HG03159 (cell line): Measurements from ENCODE around the gene PLS1.
"Not testable (repeated sequence)": the region's sequence is repeated elsewhere in the genome, so short reads cannot be mapped to it uniquely, and the experiment has no call there.

ENCODE experiments used
- ATAC-seq: cut with Tn5 transposase; IDR thresholded peaks from one replicate; pipeline ENCODE4 v1.9.1; 2021; ENCODE audit warnings: mild to moderate bottlenecking, moderate library complexity; ENCODE audit not compliant: unreplicated experiment

The PLS1 gene

DNA sequence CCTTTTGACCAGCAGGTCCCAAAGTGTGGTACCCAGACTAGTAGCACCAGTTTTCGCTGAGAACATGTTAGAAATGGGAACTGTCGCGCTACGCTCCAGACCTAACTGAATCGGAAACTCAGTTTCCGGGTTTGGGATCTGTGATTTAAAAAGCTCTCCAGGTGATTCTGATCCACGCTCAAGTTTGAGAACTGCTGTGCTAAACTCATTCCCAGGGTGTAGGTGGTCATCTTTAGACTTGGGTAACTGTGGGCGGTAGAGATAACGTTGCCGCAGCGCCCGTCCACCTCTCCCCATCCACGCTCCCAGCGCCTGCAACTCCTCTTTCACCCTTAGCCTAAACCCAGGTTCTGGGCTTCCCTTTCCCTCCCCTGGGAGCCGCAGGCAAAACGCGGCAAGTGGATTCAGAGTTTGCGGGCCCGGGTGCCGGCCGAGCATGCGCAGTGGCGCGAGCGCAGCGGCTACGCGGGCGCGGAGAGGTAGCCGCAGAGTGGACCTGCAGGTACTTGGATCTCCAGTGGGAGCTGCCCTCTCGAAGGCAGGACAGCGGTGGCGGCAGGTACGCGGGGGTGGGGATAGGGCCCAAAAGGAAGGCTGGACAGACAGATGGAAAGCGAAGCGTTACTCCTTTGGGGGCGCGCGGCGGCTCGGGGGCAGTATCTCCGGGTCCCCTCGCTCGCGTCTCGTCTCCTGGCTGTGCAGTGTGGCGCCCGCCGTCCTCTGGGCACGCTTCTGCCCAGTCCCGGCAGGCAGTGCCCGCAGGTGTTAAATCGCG is at the start of gene PLS1:
Gene PLS1 (plus strand): TSS at position 443 of the 775 bp plus-strand sequence. CDS start 67,845 bp downstream, outside the sequence.
- ATAC-seq: peak; percentile 86

DNA sequence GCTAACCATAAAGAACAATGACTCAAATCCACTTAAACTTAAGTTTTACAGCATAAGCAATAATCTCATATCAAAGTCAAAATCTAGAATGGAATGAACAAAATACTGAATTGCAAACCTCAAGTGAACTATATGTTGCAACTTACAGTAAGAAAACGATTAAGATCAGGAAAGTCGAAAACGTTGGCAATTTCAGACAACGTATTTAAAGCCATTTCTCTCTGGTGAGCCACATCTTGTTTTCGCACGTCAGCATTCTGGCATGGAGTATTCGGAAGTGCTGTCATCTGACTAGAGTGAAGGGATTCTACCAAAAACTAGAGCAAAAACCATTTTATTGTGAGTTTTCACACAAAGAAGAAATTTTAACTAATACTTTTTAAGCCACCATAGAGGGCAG is 46.2 kb upstream of the PLS1 start:
- no peak for ATAC-seq

DNA sequence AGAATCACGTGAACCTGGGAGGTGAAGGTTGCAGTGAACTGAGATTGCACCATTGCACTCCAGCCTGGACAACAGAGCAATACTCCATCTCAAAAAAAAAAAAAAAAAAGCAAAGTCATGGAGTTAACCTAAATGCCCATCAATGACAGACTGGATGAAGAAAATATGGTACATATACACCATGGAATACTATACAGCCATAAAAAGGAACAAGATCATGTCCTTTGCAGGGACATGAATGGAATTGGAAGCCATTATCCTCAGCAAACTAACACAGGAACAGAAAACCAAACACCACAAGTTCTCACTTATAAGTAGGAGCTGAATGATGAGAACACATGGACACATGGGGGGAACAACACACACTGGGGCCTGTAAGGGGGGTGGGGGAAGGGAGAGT is 43.6 kb upstream of the PLS1 start:
- not testable (repeated sequence) for ATAC-seq

- ATAC-seq: no peak
These were observed 42.5 kb upstream of the PLS1 start for GRCh38 chr3:142553741-142554140.

DNA sequence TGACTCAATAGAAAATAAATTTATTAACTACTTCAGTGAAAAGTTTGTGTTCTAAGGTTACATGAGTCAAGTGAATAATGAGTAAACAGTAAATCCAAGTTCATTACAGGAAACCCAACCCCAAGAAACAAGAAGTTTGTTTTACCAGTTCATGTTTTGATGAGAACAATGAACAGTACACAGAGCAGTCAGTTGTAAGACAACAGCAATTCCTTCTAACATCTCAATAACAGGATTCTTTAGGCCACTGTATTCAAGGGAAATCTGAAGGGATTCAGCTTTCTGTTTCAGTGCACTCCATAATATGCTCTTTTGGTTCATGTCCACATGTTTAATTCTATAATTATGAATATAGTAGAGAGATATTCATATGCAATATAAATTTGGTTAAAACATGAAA is 36.1 kb upstream of the PLS1 start:
- ATAC-seq: no peak

DNA sequence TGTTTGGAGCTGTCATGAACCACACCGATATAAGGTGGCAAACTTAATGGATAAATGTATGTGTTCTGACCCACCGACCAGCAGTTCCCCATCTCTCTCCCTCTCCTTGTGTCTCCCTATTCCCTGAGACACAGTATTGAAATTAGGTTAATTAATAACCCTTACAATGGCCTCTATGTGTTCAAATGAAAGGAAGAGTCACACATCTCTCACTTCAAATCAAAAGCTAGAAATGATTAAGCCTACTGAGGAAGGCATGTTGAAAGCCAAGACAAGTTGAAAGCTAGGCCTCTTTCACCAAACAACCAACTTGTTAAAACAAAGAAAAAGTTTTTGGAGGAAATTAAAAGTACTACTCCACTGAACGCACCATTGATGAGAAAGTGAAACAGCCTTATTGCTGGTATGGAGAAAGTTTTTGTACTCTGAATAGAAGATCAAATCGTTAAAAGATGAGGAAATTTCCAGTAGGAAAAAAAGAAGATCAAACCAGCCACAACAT is 32.6 kb upstream of the PLS1 start:
- no peak for ATAC-seq

GRCh38 chr3:142566096-142566495 is 30.1 kb upstream of the PLS1 start:
- ATAC-seq: no peak

DNA sequence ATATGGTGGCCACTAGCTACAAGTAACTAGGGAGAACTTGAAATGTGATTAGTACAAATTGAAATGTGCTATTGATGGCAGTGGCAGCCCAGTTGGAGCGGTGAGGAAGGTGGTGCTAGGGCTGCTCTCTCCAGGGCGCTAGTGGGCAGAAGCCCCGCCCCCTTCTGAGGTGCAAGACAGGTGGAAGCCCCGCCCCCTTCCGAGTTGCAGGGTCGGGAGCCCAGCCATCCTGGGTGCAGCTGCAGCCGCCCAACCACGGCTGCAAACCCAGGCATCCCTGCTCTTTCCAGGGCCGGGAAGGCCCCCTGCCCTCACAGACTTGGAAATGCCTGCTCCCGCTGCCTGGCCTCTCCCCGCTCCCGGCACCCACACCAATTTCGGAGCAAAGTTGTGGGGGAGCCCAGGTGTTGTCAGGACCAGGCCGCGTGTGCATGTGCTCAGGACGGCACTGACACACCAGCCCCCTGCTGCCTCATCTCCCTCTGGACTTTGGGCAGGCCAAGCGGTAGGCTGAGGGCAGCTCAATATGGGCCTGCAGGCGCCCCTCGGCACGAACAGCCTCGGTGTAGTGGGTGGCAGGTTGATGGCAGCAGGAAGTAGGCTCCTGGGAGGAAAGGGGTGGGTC is 27.7 kb upstream of the PLS1 start:
- no peak for ATAC-seq

GRCh38 chr3:142569422-142569821 is 26.8 kb upstream of the PLS1 start:
- ATAC-seq: not testable (repeated sequence)

- ATAC-seq: not testable (repeated sequence)
These were observed 22.0 kb upstream of the PLS1 start for GRCh38 chr3:142574223-142574622.

GRCh38 chr3:142574665-142575064 is 21.5 kb upstream of the PLS1 start:
- no peak for ATAC-seq

DNA sequence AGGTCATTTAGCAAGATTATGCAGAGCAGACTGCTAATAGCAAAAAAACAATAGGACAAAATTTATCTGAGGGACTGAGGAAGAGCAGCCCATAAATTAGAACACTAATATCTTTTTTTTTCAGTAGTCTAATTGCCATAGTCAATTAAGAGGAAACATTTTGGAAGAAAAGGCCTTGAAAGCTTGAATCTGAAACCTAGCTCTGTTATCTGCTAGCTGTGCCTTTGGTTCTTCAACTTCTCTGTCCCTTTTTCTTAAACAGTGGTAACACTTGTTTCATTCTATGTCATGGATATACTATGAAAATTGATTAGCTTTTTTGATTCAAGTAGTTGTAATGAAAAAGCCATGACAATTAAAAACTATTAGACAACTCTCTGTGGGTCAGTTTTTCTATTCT is 19.4 kb upstream of the PLS1 start:
- ATAC-seq: no peak

DNA sequence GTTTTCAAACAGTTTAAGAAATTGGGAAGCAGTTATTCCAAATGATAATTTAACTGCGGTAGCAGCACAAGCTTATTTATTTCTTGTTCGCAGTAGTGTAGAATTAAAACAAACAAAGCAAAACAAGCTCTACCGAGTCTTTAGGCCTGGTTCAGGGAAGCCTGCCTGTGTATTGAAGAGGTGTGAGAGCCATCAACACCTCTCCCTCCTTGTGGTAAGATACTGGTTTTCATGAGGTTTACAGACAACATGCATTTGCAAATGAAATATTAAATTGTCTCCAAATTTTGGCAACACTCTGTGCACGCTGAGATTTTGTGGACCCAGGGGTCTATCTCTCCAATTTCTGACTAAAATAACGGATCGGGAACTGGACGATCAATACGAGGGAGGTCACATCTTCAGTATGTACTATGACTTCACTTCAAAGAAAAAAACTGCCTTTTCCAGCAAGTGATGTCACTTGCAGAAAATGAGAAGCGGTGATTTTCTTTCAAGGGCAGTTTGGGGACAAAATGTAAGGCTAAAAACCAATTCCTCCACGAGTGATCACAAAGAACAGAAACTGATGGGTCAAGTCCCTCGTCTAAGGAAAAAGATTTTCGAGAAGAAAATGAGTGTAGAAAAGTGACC is 18.4 kb upstream of the PLS1 start:
- no peak for ATAC-seq

DNA sequence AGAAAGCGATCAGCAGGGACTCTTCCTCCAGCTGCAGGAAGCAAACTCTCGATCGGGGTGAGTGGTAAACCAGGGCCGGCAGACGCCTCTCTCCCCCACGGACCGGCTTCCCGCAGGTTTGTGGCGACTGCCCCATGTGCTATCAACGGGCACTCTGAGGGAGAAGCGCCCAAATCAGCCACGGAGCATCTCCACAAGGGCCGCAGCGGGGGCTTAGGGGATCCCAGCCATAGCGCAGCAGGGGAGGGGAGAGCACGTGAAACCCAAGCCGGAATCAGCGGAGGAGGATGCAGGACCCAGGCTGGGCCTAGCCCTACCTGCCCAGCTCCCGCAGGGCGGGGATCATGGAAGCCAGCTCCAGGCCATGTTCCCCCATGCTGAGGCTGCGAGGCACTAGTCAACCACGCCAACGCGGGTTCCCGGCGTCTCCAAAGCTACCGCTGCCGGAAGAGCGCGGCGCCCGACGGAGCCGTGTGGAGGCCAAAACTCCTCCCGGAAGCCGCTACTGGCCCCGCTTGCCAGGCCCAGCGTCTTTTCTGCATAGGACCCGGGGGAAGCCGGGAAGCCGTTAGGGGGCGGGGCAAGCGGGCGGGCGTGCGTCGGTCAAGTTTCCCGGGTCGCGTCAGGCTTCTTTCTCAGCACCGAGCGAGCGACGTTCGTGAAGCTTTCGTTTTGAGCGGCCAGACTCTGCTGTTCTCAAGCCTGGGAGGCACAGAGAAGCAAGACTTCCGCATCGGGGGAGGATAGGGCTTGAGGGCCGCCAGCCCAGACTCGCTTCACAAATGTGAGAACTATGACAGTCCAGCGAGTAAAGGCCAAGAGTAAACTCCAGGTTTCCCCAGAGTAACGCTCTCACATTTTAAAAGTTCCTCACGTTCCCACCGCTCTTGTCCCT is 17.6 kb upstream of the PLS1 start, which contains the start of gene ATR:
Gene ATR (minus strand): TSS at position 405 of the 895 bp plus-strand sequence. CDS start 29 bp downstream, at position 376.
- peak; percentile 94 for ATAC-seq

GRCh38 chr3:142580061-142580423 is 16.2 kb upstream of the PLS1 start:
- no peak for ATAC-seq

DNA sequence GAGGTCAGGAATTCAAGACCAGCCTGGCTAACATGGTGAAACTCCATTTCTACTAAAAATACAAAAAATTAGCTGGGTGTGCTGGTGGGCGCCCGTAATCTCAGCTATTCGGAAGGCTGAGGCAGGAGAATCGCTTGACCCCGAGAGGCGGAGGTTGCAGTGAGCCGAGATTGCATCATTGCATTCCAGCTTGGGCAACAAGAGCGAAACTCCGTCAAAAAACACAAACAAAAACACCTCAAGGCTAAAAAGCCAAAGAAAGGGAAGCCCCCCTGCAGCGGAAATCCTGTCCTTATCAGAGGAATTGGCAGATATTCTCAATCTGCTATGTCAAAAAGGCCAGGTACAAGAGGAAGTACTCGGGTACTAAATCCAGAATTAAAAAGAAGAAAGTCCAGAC is 15.1 kb upstream of the PLS1 start:
- not testable (repeated sequence) for ATAC-seq

- peak; percentile 78 for ATAC-seq
These were observed 9.3 kb upstream of the PLS1 start for GRCh38 chr3:142586803-142587406.

- no peak for ATAC-seq
These were observed 7.5 kb upstream of the PLS1 start for GRCh38 chr3:142588703-142589102.

GRCh38 chr3:142592268-142592667 is 3.9 kb upstream of the PLS1 start:
- ATAC-seq: not testable (repeated sequence)

- ATAC-seq: no peak
These were observed 1.1 kb upstream of the PLS1 start for GRCh38 chr3:142595141-142595540.
